ENCODE data around the gene NAGK.

NAGK gene

GRCh38 chr2:71060211-71060610, 8.2 kb upstream of the NAGK start:
- H3K9me2 ChIP-seq (replicated peaks; ENCODE audit: control insufficient read depth, low read length) = no peaks in the 10 kb centered on the region
- no peak overlapping the region for H3K27ac ChIP-seq (ENCODE audit: low read depth, low read length)
- no peak overlapping the region for H3K4me3 ChIP-seq (ENCODE audit: low read length)
- H4K20me1 ChIP-seq (ENCODE audit: control insufficient read depth, insufficient read depth, low read depth, low read length) = no peaks in the 10 kb centered on the region
- H3K79me2 ChIP-seq (ENCODE audit: control insufficient read depth, low read length) = peaks cover 17% of the 10 kb centered on the region
- peaks cover 18% of the 10 kb centered on the region for H3F3A ChIP-seq (ENCODE audit: control insufficient read depth, insufficient read depth)
- peaks cover 10% of the 10 kb centered on the region for H3K36me3 ChIP-seq (ENCODE audit: control insufficient read depth, low read length)
- H3K4me1 ChIP-seq (ENCODE audit: control insufficient read depth, low read length) = peaks cover 42% of the 10 kb centered on the region
- no peak overlapping the region for H3K4me2 ChIP-seq (ENCODE audit: low read length)
- no peaks in the 10 kb centered on the region for H3K27me3 ChIP-seq (ENCODE audit: control insufficient read depth, low read length)
- TF ChIP-seq EZH2phosphoT487 (IDR thresholded peaks at IDR 0.05; ENCODE audit: borderline replicate concordance, low read length) = no peak
- no peak for TF ChIP-seq CTCF (IDR thresholded peaks at IDR 0.05; ENCODE audit: low read depth, low read length, poor library complexity, severe bottlenecking)
- H3K9me3 ChIP-seq (ENCODE audit: control insufficient read depth, insufficient read depth, low read length) = no peaks in the 10 kb centered on the region

- H3K4me2 ChIP-seq (ENCODE audit: low read length) = no peak overlapping the region
- no peaks in the 10 kb centered on the region for H4K20me1 ChIP-seq (ENCODE audit: control insufficient read depth, insufficient read depth, low read depth, low read length)
- H3K9me3 ChIP-seq (ENCODE audit: control insufficient read depth, insufficient read depth, low read length) = no peaks in the 10 kb centered on the region
- no peaks in the 10 kb centered on the region for H3K27me3 ChIP-seq (ENCODE audit: control insufficient read depth, low read length)
- peaks cover 49% of the 10 kb centered on the region for H3K4me1 ChIP-seq (ENCODE audit: control insufficient read depth, low read length)
- H3K27ac ChIP-seq (ENCODE audit: low read depth, low read length) = no peak overlapping the region
- TF ChIP-seq EZH2phosphoT487 (IDR thresholded peaks at IDR 0.05; ENCODE audit: borderline replicate concordance, low read length) (no peak), CTCF (IDR thresholded peaks at IDR 0.05; ENCODE audit: low read depth, low read length, poor library complexity, severe bottlenecking) (no peak)
- H3K36me3 ChIP-seq (ENCODE audit: control insufficient read depth, low read length) = peaks cover 10% of the 10 kb centered on the region
- H3K79me2 ChIP-seq (ENCODE audit: control insufficient read depth, low read length) = peaks cover 17% of the 10 kb centered on the region
- H3K4me3 ChIP-seq (ENCODE audit: low read length) = no peak overlapping the region
- H3F3A ChIP-seq (ENCODE audit: control insufficient read depth, insufficient read depth) = peaks cover 24% of the 10 kb centered on the region
- no peaks in the 10 kb centered on the region for H3K9me2 ChIP-seq (replicated peaks; ENCODE audit: control insufficient read depth, low read length)
Observed at GRCh38 chr2:71060871-71061270, 7.6 kb upstream of the NAGK start.

- Histone ChIP-seq H3K9me2 (replicated peaks; ENCODE audit: control insufficient read depth, low read length) (no peaks in the 10 kb centered on the region), H4K20me1 (ENCODE audit: control insufficient read depth, insufficient read depth, low read depth, low read length) (no peaks in the 10 kb centered on the region), H3K27ac (ENCODE audit: low read depth, low read length) (peak overlapping the region; percentile 99), H3K4me1 (ENCODE audit: control insufficient read depth, low read length) (peaks cover 68% of the 10 kb centered on the region), H3K36me3 (ENCODE audit: control insufficient read depth, low read length) (peaks cover 16% of the 10 kb centered on the region), H3K27me3 (ENCODE audit: control insufficient read depth, low read length) (no peaks in the 10 kb centered on the region), H3K4me3 (ENCODE audit: low read length) (peak overlapping the region; percentile 78), H3K9me3 (ENCODE audit: control insufficient read depth, insufficient read depth, low read length) (no peaks in the 10 kb centered on the region), H3F3A (ENCODE audit: control insufficient read depth, insufficient read depth) (peaks cover 33% of the 10 kb centered on the region), H3K79me2 (ENCODE audit: control insufficient read depth, low read length) (peaks cover 30% of the 10 kb centered on the region), H3K4me2 (ENCODE audit: low read length) (peak overlapping the region; percentile 84)
- TF ChIP-seq EZH2phosphoT487 (IDR thresholded peaks at IDR 0.05; ENCODE audit: borderline replicate concordance, low read length) (no peak), CTCF (IDR thresholded peaks at IDR 0.05; ENCODE audit: low read depth, low read length, poor library complexity, severe bottlenecking) (no peak)
Observed at GRCh38 chr2:71063216-71063615, 5.2 kb upstream of the NAGK start.

All from DOHH2 (cell line).